Measurements from ENCODE around the gene KNOP1. TPM values are rescaled to one million over a fixed set of nuclear protein-coding genes. Genes with fewer than 3 reads are reported as not detected.

KNOP1 gene
- total RNA-seq, 1 experiment from 2014 or later: 60.4 TPM

- no peak overlapping the region for H3K4me2 ChIP-seq
- 0 out of 2 replicates have a peak, but pooled peaks cover 8% of the 10 kb centered on the region for H3K79me2 ChIP-seq (ENCODE audit: low read depth)
- peaks cover 24% of the 10 kb centered on the region for H3F3A ChIP-seq (ENCODE audit: insufficient read depth, low read depth)
- H2AFZ ChIP-seq: no peak overlapping the region
- CTCF ChIA-PET: interaction anchor here (0.9 to 1.4 kb wide), 3 partner anchors 16 to 188 kb away, joined by 3 to 4 read pairs (median 4); partner anchors contain the start of gene GPRC5B
- no peaks in the 10 kb centered on the region for H3K27me3 ChIP-seq (ENCODE audit: insufficient read depth, low read depth)
- no peaks in the 10 kb centered on the region for H3K9me2 ChIP-seq (ENCODE audit: insufficient read depth)
- peak; percentile 56 to 80 for DNase-seq
- no peak overlapping the region for H3K4me3 ChIP-seq
- H3K27ac ChIP-seq: no peak overlapping the region
- peaks cover 18% of the 10 kb centered on the region for H3K36me3 ChIP-seq (ENCODE audit: low read depth)
- H4K20me1 ChIP-seq (ENCODE audit: insufficient read depth): no peaks in the 10 kb centered on the region
- TF ChIP-seq EZH2 (IDR thresholded peaks at IDR 0.05; ENCODE audit: low read depth) (no peak), CTCF (conservative IDR thresholded peaks at IDR 0.05) (no peak)
- intact Hi-C loops (cut with micrococcal nuclease; ENCODE audit: unreplicated experiment): loop anchor here (1.0 kb wide), 1 partner anchor 91 kb away; no protein-coding TSS in a partner anchor
- H3K4me1 ChIP-seq (replicated peaks; ENCODE audit: insufficient read depth): peaks cover 22% of the 10 kb centered on the region
- no TSS peak for BruUV-seq (replicated peaks)
- peaks cover 15% of the 10 kb centered on the region; the same call in 1 of the 2 replicates for H3K9me3 ChIP-seq (ENCODE audit: insufficient read depth, low read depth)
- POLR2A ChIA-PET (ENCODE audit: unreplicated experiment): interaction anchor here (0.6 to 1.1 kb wide), 4 partner anchors 22 to 366 kb away, joined by 3 to 14 read pairs (median 4); no protein-coding TSS in a partner anchor
Observed at GRCh38 chr16:19696328-19696727, 21.7 kb downstream of the KNOP1 start.

- Histone ChIP-seq H3K4me1 (replicated peaks; ENCODE audit: insufficient read depth) (peaks cover 11% of the 10 kb centered on the region; the same call in 1 of the 2 replicates), H3K36me3 (ENCODE audit: low read depth) (peaks cover 8% of the 10 kb centered on the region; the same call in 1 of the 2 replicates), H3K79me2 (ENCODE audit: low read depth) (0 out of 2 replicates have a peak, but pooled peaks cover 8% of the 10 kb centered on the region), H2AFZ (no peak overlapping the region), H3K27ac (no peak overlapping the region), H3K9me3 (ENCODE audit: insufficient read depth, low read depth) (peaks cover 15% of the 10 kb centered on the region; the same call in 1 of the 2 replicates), H3K4me3 (no peak overlapping the region), H3K9me2 (ENCODE audit: insufficient read depth) (no peaks in the 10 kb centered on the region), H3F3A (ENCODE audit: insufficient read depth, low read depth) (peaks cover 10% of the 10 kb centered on the region; the same call in 1 of the 2 replicates), H3K4me2 (no peak overlapping the region), H3K27me3 (ENCODE audit: insufficient read depth, low read depth) (no peaks in the 10 kb centered on the region), H4K20me1 (ENCODE audit: insufficient read depth) (no peaks in the 10 kb centered on the region)
- no TSS peak for BruUV-seq (replicated peaks)
- TF ChIP-seq CTCF (conservative IDR thresholded peaks at IDR 0.05) (no peak), EZH2 (IDR thresholded peaks at IDR 0.05; ENCODE audit: low read depth) (no peak)
- ChIA-PET POLR2A (ENCODE audit: unreplicated experiment) (interaction anchor here (0.6 kb wide), 2 partner anchors 54 to 67 kb away, joined by 7 read pairs; no protein-coding TSS in a partner anchor), CTCF (no interaction called here)
- intact Hi-C loops (cut with micrococcal nuclease; ENCODE audit: unreplicated experiment): no loop called here
- DNase-seq: no peak
Observed at GRCh38 chr16:19694989-19695388, 23.0 kb downstream of the KNOP1 start.

GRCh38 chr16:19691161-19691711 is 26.8 kb downstream of the KNOP1 start:
- no peak for DNase-seq

More at GRCh38 chr16:19691161-19691711, 26.8 kb downstream of the KNOP1 start:
- Histone ChIP-seq H3K4me1 (replicated peaks; ENCODE audit: insufficient read depth) (peaks cover 4% of the 10 kb centered on the region; the same call in 1 of the 2 replicates), H4K20me1 (ENCODE audit: insufficient read depth) (no peaks in the 10 kb centered on the region), H3K9me2 (ENCODE audit: insufficient read depth) (no peaks in the 10 kb centered on the region), H3K27ac (no peak overlapping the region), H3F3A (ENCODE audit: insufficient read depth, low read depth) (0 out of 2 replicates have a peak, but pooled peaks cover 1% of the 10 kb centered on the region), H3K9me3 (ENCODE audit: insufficient read depth, low read depth) (no peaks in the 10 kb centered on the region; the same call in 1 of the 2 replicates), H3K79me2 (ENCODE audit: low read depth) (no peaks in the 10 kb centered on the region), H3K36me3 (ENCODE audit: low read depth) (no peaks in the 10 kb centered on the region), H3K27me3 (ENCODE audit: insufficient read depth, low read depth) (no peaks in the 10 kb centered on the region), H3K4me2 (no peak overlapping the region), H3K4me3 (no peak overlapping the region), H2AFZ (no peak overlapping the region)
- no TSS peak for BruUV-seq (replicated peaks)
- CTCF ChIA-PET: no interaction called here
- intact Hi-C loops (cut with micrococcal nuclease; ENCODE audit: unreplicated experiment): no loop called here
- POLR2A ChIA-PET (ENCODE audit: unreplicated experiment): no interaction called here
- no peak for TF ChIP-seq CTCF (conservative IDR thresholded peaks at IDR 0.05)
- TF ChIP-seq EZH2 (IDR thresholded peaks at IDR 0.05; ENCODE audit: low read depth): no peak
